Gastrocnemius medialis (tissue), 4 donors: ENCODE data around the gene HLCS. TPM values are rescaled to one million over a fixed set of nuclear protein-coding genes. Genes with fewer than 3 reads are reported as not detected.

ENCODE experiments used
- ATAC-seq, 2 donors: fragments of 150-250 bp; one replicate each; pipeline ENCODE4 v1.9.1; 2016
- DNase-seq, 2 donors: peaks; one replicate each; pipeline ENCODE4 v3.0.0-alpha.2; 2019
- H3K27ac ChIP-seq, 4 donors: fragments of 200-600 bp; sonication (generic); 1 replicate in 1 of 4; 2 replicates in 3 of 4; pipeline ENCODE4 v1.5.1; 2016 to 2018; ENCODE audit warnings: mild to moderate bottlenecking in 2 of 4, moderate library complexity in 1 of 4
- H3K27me3 ChIP-seq, 3 donors: fragments of 200-600 bp; sonication (generic) in 2 of 3; 1 replicate in 1 of 3; 2 replicates in 2 of 3; pipeline versions ENCODE4 v1.5.1 to v1.6.0; 2016 to 2019; ENCODE audit warnings: mild to moderate bottlenecking in 1 of 3, moderate library complexity in 1 of 3
- H3K36me3 ChIP-seq, 2 donors: fragments of 200-600 bp; sonication (generic) in 1 of 2; one replicate each; pipeline ENCODE4 v1.5.1; 2017 to 2018
- H3K4me1 ChIP-seq, 2 donors: fragments of 200-600 bp; sonication (generic) in 1 of 2; one replicate each; pipeline ENCODE4 v1.5.1; 2016 to 2017; ENCODE audit warnings: mild to moderate bottlenecking in 2 of 2
- H3K4me3 ChIP-seq, 4 donors: fragments of 200-600 bp; sonication (generic) in 3 of 4; 1 replicate in 1 of 4; 2 replicates in 3 of 4; pipeline ENCODE4 v1.5.1; 2016 to 2019; ENCODE audit warnings: mild to moderate bottlenecking in 2 of 4
- H3K9me3 ChIP-seq, 3 donors: fragments of 200-600 bp; sonication (generic) in 2 of 3; 1 replicate in 1 of 3; 2 replicates in 2 of 3; pipeline ENCODE4 v1.5.1; 2016 to 2019
- POLR2A ChIP-seq, 2 donors: fragments of 450-650 bp; IDR thresholded peaks; one replicate each; pipeline ENCODE4 v1.6.1; 2017; ENCODE audit warnings: antibody characterized with exemption in 2 of 2, mild to moderate bottlenecking in 2 of 2, moderate library complexity in 2 of 2
- in situ Hi-C, 4 donors: fragments of 200-750 bp; cut with MboI; loops; one replicate each; pipeline versions ENCODE4 v1.15.0 to v1.8.0; 2017; ENCODE audit warnings: low sequenced_read_pairs in 4 of 4
- intact Hi-C: fragments of 100-400 bp; cut with DNase I; formaldehyde crosslinking; loops from one replicate; pipeline ENCODE4 v1.15.1; 2023; ENCODE audit warnings: low total_unique reads
- total RNA-seq, 4 donors: library from RNA; depleted of rRNA; stranded (reverse); fragments of >200 nt; gene quantifications; one replicate each; pipeline versions ENCODE4 v1.1.0 to v1.2.3, GENCODE V29; 2016
- TF ChIP-seq, protein P1 (sequence below), 5 experiments: fragments of 450-650 bp in 3 of 5; fragments of 200-600 bp in 2 of 5; sonication (generic) in 2 of 5; IDR thresholded peaks in 4 of 5; conservative IDR thresholded peaks in 1 of 5; 1 replicate in 4 of 5; 2 replicates in 1 of 5; pipeline ENCODE4 v1.5.1; 2016 to 2019; ENCODE audit warnings: antibody characterized with exemption in 5 of 5, mild to moderate bottlenecking in 3 of 5, moderate library complexity in 3 of 5

HLCS gene
- total RNA-seq, 4 donors from 2014 or later: 10.6 to 18.4 (median 15.4) TPM

DNA sequence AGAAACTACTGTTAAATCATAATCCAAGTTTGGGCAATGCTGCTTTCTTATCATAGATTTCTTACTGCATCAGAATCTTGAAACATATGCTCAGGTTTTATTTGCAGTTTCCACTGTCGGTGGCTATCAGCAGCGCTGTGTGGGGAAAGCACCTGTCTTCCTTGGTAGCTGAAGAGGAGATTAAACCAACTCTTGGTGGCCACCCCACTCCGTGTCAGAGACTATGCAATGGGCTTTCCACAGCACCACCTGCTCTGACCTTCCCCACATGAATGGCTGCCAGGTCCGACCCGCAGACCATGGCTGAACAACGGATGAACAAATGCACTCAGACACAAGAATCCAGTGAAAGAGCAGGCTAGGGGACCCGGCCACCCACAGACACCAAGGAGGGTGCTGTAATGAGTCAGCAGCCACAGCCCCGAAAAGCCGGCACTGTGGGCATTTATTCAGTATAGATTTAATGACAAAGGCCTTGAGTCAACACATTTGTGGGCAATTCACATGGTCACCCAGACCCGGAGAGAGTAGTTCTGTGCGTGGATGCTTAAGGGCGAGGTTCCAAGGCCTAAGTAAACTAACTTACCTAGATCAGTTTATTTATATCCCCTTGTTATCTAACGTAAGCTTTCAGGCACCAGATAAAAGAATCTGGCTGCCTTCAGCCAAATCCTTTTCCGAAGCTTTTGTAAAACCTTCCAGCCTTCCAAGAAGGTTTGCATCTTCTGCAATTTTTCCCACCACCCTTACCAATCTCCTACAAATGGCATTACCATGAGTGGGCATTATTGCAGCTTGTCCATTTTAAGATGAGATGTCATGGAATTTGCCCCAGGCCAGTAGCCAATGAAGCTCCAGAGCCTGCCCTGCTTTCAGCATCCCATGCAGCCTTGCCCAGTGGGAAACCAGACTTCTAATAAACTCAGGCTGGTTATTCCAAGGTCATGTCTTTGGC is 82.7 kb downstream of the HLCS start:
- intact Hi-C loops (no loop called here), in situ Hi-C loops (no loop called here)
- no peaks in the 10 kb centered on the region for H3K27me3 ChIP-seq
- no peaks in the 10 kb centered on the region for H3K9me3 ChIP-seq
- peaks cover 0 to 4% of the 10 kb centered on the region in 2 donors for H3K4me1 ChIP-seq
- H3K36me3 ChIP-seq: no peaks in the 10 kb centered on the region
- H3K27ac ChIP-seq: no peak overlapping the region
- TF ChIP-seq, protein P1, sequence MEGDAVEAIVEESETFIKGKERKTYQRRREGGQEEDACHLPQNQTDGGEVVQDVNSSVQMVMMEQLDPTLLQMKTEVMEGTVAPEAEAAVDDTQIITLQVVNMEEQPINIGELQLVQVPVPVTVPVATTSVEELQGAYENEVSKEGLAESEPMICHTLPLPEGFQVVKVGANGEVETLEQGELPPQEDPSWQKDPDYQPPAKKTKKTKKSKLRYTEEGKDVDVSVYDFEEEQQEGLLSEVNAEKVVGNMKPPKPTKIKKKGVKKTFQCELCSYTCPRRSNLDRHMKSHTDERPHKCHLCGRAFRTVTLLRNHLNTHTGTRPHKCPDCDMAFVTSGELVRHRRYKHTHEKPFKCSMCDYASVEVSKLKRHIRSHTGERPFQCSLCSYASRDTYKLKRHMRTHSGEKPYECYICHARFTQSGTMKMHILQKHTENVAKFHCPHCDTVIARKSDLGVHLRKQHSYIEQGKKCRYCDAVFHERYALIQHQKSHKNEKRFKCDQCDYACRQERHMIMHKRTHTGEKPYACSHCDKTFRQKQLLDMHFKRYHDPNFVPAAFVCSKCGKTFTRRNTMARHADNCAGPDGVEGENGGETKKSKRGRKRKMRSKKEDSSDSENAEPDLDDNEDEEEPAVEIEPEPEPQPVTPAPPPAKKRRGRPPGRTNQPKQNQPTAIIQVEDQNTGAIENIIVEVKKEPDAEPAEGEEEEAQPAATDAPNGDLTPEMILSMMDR (IDR thresholded peaks at IDR 0.05 in 4 of 5, conservative IDR thresholded peaks at IDR 0.05 in 1 of 5): no peak
- TF ChIP-seq POLR2A (IDR thresholded peaks at IDR 0.05): no peak
- ATAC-seq: no peak
- no peak for DNase-seq
- H3K4me3 ChIP-seq: no peak overlapping the region

DNA sequence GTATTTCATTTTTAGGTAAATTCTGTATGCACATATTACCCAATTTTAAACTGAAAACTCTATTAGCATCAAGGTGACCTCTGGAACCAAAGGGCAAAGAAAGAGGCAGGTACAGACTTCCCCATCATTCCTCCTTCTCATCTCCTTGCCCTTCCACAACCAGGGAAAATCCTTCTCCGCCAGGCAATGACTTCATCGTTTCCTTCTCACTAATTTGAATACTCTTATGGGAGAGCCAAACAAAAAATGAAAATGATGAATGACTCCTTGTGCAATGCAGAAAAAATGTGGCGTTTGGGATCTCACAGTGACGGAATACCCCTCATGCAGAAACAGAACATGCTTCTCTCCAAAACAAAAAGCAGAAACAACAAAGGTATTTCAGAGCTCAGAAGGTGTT is 83.7 kb downstream of the HLCS start:
- no peak for DNase-seq
- peaks cover 0 to 4% of the 10 kb centered on the region in 2 donors for H3K4me1 ChIP-seq
- no peak for TF ChIP-seq POLR2A (IDR thresholded peaks at IDR 0.05)
- TF ChIP-seq, protein P1 (IDR thresholded peaks at IDR 0.05 in 4 of 5, conservative IDR thresholded peaks at IDR 0.05 in 1 of 5): no peak
- H3K27ac ChIP-seq: no peak overlapping the region
- intact Hi-C loops (no loop called here), in situ Hi-C loops (no loop called here)
- H3K4me3 ChIP-seq: no peak overlapping the region
- H3K36me3 ChIP-seq: no peaks in the 10 kb centered on the region
- ATAC-seq: no peak
- no peaks in the 10 kb centered on the region for H3K9me3 ChIP-seq
- no peaks in the 10 kb centered on the region for H3K27me3 ChIP-seq

DNA sequence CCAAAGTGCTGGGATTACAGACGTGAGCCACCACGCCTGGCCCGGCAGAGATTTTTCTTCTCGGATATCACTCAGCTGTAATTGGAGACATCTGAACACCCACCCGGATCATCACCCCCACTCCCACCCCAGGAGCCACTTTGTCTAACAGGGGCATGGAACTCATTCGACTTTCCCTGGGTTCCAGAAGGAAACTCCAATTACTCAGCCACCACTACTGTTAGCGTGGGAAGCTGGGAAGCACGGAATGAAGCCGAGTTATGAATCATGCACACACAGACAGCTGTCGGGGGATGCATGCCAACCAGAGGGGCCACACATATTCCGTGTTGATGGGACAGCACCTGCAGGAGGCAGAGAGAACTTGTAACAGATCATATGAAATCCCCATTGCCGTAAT is 85.2 kb downstream of the HLCS start:
- Histone ChIP-seq H3K4me3 (no peak overlapping the region), H3K36me3 (no peaks in the 10 kb centered on the region), H3K4me1 (peaks cover 0 to 4% of the 10 kb centered on the region in 2 donors), H3K27ac (no peak overlapping the region), H3K27me3 (no peaks in the 10 kb centered on the region), H3K9me3 (no peaks in the 10 kb centered on the region)
- TF ChIP-seq, protein P1 (IDR thresholded peaks at IDR 0.05 in 4 of 5, conservative IDR thresholded peaks at IDR 0.05 in 1 of 5): no peak
- TF ChIP-seq POLR2A (IDR thresholded peaks at IDR 0.05): no peak
- DNase-seq (no peak), ATAC-seq (peak in 1 of 2 donors; percentile 39)
- intact Hi-C loops (no loop called here), in situ Hi-C loops (no loop called here)

DNA sequence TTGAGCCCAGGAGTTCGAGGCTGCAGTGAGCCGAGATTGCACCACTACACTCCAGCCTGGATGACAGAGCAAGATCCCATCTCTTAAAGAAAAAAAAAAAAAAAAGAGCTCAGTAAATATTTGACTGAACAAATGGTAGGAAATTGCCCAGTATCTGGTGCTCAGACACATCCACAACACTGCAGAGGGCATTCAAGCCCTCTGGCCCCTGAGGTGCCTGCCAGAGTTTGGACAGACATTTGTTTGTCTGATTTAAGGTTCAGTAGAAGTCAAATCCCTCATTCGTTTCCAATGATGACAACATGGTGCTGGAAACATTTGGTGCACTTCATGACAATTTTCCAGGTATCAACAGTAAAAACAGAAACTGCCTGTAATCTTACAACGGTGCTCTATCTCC is 86.6 kb downstream of the HLCS start:
- no peaks in the 10 kb centered on the region for H3K36me3 ChIP-seq
- H3K9me3 ChIP-seq: no peaks in the 10 kb centered on the region
- no peak overlapping the region for H3K27ac ChIP-seq
- no peak overlapping the region for H3K4me3 ChIP-seq
- TF ChIP-seq POLR2A (IDR thresholded peaks at IDR 0.05): no peak
- TF ChIP-seq, protein P1 (IDR thresholded peaks at IDR 0.05 in 4 of 5, conservative IDR thresholded peaks at IDR 0.05 in 1 of 5): no peak
- ATAC-seq (no peak), DNase-seq (no peak)
- H3K27me3 ChIP-seq: no peaks in the 10 kb centered on the region
- H3K4me1 ChIP-seq: peaks cover 0 to 4% of the 10 kb centered on the region in 2 donors
- in situ Hi-C loops: no loop called here
- intact Hi-C loops: no loop called here
